ENCODE results near the gene TRPM3.
"Not testable (repeated sequence)": the region's sequence is repeated elsewhere in the genome, so short reads cannot be mapped to it uniquely, and the experiment has no call there.

TRPM3 gene

GRCh38 chr9:70639853-70640814, 481.3 kb downstream of the TRPM3 start:
- DNase-seq: no peak

GRCh38 chr9:70635790-70636189, 485.6 kb downstream of the TRPM3 start:
- DNase-seq: no peak

GRCh38 chr9:70634696-70635095, 486.7 kb downstream of the TRPM3 start:
- DNase-seq: no peak

- DNase-seq: no peak
Observed at GRCh38 chr9:70630971-70631370, 490.4 kb downstream of the TRPM3 start.

- DNase-seq: not testable (repeated sequence)
Observed at GRCh38 chr9:70629080-70629685, 492.2 kb downstream of the TRPM3 start.

- DNase-seq: no peak
Observed at GRCh38 chr9:70625078-70625477, 496.3 kb downstream of the TRPM3 start.

- DNase-seq: no peak
Observed at GRCh38 chr9:70618784-70619183, 502.6 kb downstream of the TRPM3 start.

GRCh38 chr9:70617033-70617828, 504.2 kb downstream of the TRPM3 start:
- DNase-seq: no peak

- no peak for DNase-seq
Observed at GRCh38 chr9:70616228-70616990, 505.0 kb downstream of the TRPM3 start.

- no peak for DNase-seq
Observed at GRCh38 chr9:70615464-70616138, 505.8 kb downstream of the TRPM3 start.

- no peak for DNase-seq
Observed at GRCh38 chr9:70614786-70615463, 506.5 kb downstream of the TRPM3 start.

- DNase-seq: no peak
Observed at GRCh38 chr9:70613024-70613768, 508.2 kb downstream of the TRPM3 start.

- no peak for DNase-seq
Observed at GRCh38 chr9:70610287-70610644, 511.2 kb downstream of the TRPM3 start.

- DNase-seq: no peak
Observed at GRCh38 chr9:70609542-70610286, 511.7 kb downstream of the TRPM3 start.

GRCh38 chr9:70609011-70609410, 512.4 kb downstream of the TRPM3 start:
- DNase-seq: no peak

- DNase-seq: no peak
Observed at GRCh38 chr9:70607926-70608325, 513.5 kb downstream of the TRPM3 start.

GRCh38 chr9:70607329-70607728, 514.1 kb downstream of the TRPM3 start:
- no peak for DNase-seq

- no peak for DNase-seq
Observed at GRCh38 chr9:70603020-70603411, 518.4 kb downstream of the TRPM3 start.

GRCh38 chr9:70602321-70603019, 519.0 kb downstream of the TRPM3 start:
- peak; percentile 15 for DNase-seq

Measured in DMS79 (cell line).